Body of pancreas (tissue), 4 donors: ENCODE measurements around the gene LINS1.

Source experiments
- CTCF ChIP-seq, 7 experiments: fragments of 450-650 bp in 4 of 7; fragments of 200-600 bp in 3 of 7; sonication (generic) in 3 of 7; IDR thresholded peaks; one replicate each; pipeline ENCODE4 v1.5.1; 2016 to 2019; ENCODE audit warnings: antibody characterized with exemption in 7 of 7
- POLR2A ChIP-seq, 3 donors: fragments of 450-650 bp; IDR thresholded peaks; one replicate each; pipeline ENCODE4 v1.6.1; 2016; ENCODE audit warnings: antibody characterized with exemption in 3 of 3, mild to moderate bottlenecking in 2 of 3

DNA sequence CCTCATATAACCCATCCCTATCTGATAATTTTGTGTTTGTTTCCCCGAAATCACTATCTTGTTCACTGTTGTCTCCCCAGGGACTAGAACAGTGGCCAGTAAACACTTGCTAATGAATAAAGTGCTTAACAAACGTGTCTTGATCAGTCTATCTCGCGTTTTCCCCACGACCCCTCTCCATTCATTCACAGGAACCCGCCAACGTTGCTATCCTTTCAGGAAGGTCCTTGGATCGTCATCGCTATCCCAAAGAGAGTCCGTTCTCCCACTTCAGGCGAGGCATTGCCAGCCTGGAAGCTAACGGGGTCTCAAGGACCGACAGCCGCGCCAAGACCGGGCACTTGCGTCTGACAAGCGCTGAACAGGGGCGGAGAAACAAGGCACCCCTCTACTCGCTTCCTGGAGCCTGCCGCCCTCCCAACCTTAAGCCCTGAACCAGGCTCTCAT is 344 bp downstream of the LINS1 start:
- no peak for TF ChIP-seq CTCF (IDR thresholded peaks at IDR 0.05)
- no peak for TF ChIP-seq POLR2A (IDR thresholded peaks at IDR 0.05)
